GM12875 (cell line): ENCODE data around the gene THUMPD1.
"Not testable (repeated sequence)": the region's sequence is repeated elsewhere in the genome, so short reads cannot be mapped to it uniquely, and the experiment has no call there.

Source experiments
- H3K4me3 ChIP-seq: one replicate; pipeline ENCODE4 v1.5.1; 2011; ENCODE audit warnings: low read depth, low read length, control low read depth
- TF ChIP-seq, protein P1 (sequence below): IDR thresholded peaks from 2 replicates; pipeline ENCODE4 v1.5.1; 2011; ENCODE audit warnings: low read depth, mild to moderate bottlenecking, control low read depth, inconsistent platforms, low read length, moderate library complexity, borderline replicate concordance; ENCODE audit not compliant: insufficient read depth

The THUMPD1 gene

DNA sequence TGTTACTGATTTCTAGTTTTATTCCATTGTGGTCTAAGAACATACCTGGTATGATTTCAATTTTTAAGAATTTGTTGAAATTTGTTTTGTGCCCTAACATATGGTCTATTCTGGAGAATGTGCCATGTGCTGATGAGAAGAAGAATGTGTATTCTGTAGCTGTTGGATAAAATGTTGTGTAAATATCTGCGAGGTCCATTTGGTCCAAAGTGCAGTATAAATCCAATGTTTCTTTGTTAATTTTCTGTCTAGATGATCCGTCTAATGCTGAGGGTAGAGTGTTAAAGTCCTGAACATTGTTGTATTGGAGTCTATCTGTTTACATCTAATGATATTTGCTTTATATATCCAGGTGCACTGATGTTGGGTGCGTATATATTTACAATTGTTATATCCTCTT, 32.1 kb upstream of the THUMPD1 start:
- no peak overlapping the region for H3K4me3 ChIP-seq
- TF ChIP-seq, protein P1, sequence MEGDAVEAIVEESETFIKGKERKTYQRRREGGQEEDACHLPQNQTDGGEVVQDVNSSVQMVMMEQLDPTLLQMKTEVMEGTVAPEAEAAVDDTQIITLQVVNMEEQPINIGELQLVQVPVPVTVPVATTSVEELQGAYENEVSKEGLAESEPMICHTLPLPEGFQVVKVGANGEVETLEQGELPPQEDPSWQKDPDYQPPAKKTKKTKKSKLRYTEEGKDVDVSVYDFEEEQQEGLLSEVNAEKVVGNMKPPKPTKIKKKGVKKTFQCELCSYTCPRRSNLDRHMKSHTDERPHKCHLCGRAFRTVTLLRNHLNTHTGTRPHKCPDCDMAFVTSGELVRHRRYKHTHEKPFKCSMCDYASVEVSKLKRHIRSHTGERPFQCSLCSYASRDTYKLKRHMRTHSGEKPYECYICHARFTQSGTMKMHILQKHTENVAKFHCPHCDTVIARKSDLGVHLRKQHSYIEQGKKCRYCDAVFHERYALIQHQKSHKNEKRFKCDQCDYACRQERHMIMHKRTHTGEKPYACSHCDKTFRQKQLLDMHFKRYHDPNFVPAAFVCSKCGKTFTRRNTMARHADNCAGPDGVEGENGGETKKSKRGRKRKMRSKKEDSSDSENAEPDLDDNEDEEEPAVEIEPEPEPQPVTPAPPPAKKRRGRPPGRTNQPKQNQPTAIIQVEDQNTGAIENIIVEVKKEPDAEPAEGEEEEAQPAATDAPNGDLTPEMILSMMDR = no peak

DNA sequence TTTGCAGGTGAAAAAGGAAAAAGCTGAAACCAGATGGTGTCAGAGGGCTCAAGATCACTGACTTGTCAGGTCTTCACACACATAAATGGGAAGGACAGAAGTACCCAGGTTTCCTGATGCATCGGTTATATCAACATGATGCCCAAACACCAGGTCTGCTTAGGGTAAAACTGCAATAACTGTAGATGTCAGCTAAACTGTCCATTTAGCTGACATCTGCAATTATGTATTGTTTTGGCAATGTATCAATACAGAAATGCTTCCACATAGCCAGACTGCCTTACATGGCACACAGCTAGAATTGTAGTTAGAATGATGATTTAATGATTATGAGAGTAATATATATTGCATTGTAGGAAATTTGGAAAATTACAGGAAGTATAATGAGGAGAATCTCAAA, 27.2 kb upstream of the THUMPD1 start:
- TF ChIP-seq, protein P1 = no peak
- H3K4me3 ChIP-seq = no peak overlapping the region

DNA sequence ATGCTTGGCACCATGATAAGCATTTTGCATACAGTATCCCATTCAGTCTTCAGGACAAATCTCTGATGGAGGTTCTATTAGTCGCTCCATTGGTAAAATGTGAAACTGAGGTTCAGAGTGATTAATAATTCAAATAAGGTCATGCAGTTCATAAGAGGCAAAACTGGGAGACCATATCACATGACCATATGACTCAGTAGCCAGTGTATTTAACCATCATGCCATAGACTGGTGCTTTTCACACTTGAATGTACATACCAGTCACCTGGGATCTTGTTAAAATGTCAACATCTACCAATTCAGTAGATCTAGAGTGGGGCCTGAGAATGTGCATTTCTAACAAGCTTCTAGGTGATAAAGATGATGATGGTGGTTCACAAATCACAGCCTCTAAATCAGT, 26.5 kb upstream of the THUMPD1 start:
- TF ChIP-seq, protein P1 = no peak
- no peak overlapping the region for H3K4me3 ChIP-seq

DNA sequence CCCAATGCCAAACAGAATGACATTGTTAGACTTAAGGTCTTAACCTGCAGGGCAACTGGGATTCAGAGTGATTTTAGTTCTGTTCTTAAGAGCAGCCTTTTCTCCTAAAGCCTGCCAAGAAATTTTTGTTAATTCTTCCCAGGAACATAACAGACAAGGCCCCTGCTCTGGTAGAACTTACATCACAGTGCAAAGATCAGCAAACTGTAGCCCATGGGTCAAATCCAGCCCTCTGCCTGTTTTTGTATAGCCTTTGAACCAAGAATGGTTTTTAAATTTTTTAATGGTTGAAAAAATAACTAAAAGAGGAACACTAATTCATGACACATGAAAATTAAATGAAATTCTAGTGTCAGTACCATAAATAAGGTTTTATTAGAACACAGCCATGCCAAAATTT, 26.0 kb upstream of the THUMPD1 start:
- no peak overlapping the region for H3K4me3 ChIP-seq
- TF ChIP-seq, protein P1 = no peak

DNA sequence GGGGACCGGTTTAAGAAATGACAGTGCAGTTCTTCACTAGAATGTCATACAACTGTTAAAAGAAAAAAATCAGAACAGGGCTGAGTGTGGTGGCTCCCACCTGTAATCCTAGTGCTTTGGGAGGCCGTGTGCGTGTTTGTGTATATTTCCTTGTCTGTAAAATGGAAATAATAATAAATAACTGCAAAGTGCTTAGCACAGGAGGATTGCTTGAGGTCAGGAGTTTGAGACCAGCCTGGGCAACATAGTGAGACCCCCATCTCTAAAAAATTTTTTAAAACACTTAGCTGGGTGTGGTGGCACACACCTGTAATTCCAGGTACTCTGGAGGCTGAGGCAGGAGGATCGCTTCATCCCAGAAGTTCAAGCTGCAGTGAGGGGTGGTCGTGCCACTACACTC, 24.7 kb upstream of the THUMPD1 start:
- TF ChIP-seq, protein P1 = no peak

DNA sequence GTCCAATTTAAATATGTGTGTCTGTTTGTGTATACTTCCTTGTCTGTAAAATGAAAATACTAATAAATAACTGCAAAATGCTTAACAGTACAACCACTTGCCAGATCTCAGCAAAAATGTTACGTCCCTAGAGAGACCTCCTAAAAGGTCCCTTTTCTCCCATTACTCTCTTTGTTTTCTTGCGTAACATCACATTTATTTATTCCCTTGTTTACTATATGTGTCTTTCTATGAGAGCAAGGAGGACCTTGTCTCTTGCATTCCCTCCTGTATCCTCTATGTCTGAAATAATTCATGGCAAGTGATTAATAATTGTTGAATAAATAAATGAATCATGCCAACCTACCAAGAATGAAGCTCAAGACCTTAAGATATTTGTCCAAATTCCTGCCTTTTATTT, 24.1 kb upstream of the THUMPD1 start:
- TF ChIP-seq, protein P1 = no peak
- H3K4me3 ChIP-seq = no peak overlapping the region

More for the DNA sequence above, 24.7 kb upstream of the THUMPD1 start:
- no peak overlapping the region for H3K4me3 ChIP-seq

DNA sequence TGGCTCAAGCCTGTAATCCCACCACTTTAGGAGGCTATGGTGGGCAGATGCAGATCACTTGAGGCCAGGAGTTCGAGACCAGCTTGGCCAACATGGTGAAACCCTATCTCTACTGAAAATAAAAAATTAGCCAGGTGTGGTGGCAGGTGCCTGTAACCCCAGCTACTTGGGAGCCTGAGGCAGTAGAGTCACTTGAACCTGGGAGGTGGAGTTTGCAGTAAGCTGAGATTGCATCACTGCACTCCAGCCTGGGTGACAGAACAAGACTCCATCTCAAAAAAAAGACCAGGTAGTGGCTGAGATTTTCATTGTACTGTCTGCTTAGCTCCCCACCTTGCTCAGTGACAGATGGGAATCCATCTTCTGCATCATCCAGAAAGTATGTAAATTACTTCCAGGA, 22.8 kb upstream of the THUMPD1 start:
- not testable (repeated sequence) for H3K4me3 ChIP-seq
